Choroid plexus epithelial cell (primary cell): ENCODE results near the gene ARHGAP31.

ENCODE experiments used
- DNase-seq: peaks from one replicate; pipeline ENCODE4 v3.0.0-alpha.2; 2010; ENCODE audit warnings: low read depth
- H3K4me3 ChIP-seq: 2 replicates; pipeline ENCODE4 v1.5.1; 2011; ENCODE audit warnings: low read depth, mild to moderate bottlenecking, control low read depth, low read length, moderate library complexity
- CTCF ChIP-seq: conservative IDR thresholded peaks from 2 replicates; pipeline ENCODE4 v1.5.1; 2011; ENCODE audit warnings: low read depth, mild to moderate bottlenecking, control low read depth, inconsistent platforms, low read length, moderate library complexity

The ARHGAP31 gene

GRCh38 chr3:119409844-119410243 lies 115.7 kb downstream of the ARHGAP31 start:
- no peak for DNase-seq
- no peak overlapping the region for H3K4me3 ChIP-seq
- no peak for TF ChIP-seq CTCF

- no peak overlapping the region for H3K4me3 ChIP-seq
- no peak for TF ChIP-seq CTCF
- no peak for DNase-seq
Measured at GRCh38 chr3:119413603-119414280, 119.6 kb downstream of the ARHGAP31 start.

GRCh38 chr3:119416873-119417272 lies 122.7 kb downstream of the ARHGAP31 start:
- no peak for DNase-seq
- no peak overlapping the region for H3K4me3 ChIP-seq
- no peak for TF ChIP-seq CTCF

- no peak for TF ChIP-seq CTCF
- no peak overlapping the region for H3K4me3 ChIP-seq
- DNase-seq, result peak; percentile 45
Measured at GRCh38 chr3:119417771-119418512, 123.8 kb downstream of the ARHGAP31 start.

GRCh38 chr3:119418641-119419040 lies 124.5 kb downstream of the ARHGAP31 start:
- peak; percentile 40 for DNase-seq
- TF ChIP-seq CTCF, result no peak
- no peak overlapping the region for H3K4me3 ChIP-seq

- DNase-seq, result no peak
Measured at GRCh38 chr3:119420196-119420595, 126.0 kb downstream of the ARHGAP31 start.

More at GRCh38 chr3:119420196-119420595, 126.0 kb downstream of the ARHGAP31 start:
- H3K4me3 ChIP-seq, result no peak overlapping the region
- TF ChIP-seq CTCF, result peak; percentile 41
